ENCODE results near the gene ZER1.
"Not testable (repeated sequence)": the region's sequence is repeated elsewhere in the genome, so short reads cannot be mapped to it uniquely, and the experiment has no call there.

ZER1 gene

GRCh38 chr9:128787659-128788058, 15.9 kb upstream of the ZER1 start:
- no peak for TF ChIP-seq CTCF (conservative IDR thresholded peaks at IDR 0.05; ENCODE audit: low read depth, low read length)
- H3K4me3 ChIP-seq (ENCODE audit: low read length) = peak overlapping the region; percentile 92
- no peak for DNase-seq (ENCODE audit: low read depth)

DNA sequence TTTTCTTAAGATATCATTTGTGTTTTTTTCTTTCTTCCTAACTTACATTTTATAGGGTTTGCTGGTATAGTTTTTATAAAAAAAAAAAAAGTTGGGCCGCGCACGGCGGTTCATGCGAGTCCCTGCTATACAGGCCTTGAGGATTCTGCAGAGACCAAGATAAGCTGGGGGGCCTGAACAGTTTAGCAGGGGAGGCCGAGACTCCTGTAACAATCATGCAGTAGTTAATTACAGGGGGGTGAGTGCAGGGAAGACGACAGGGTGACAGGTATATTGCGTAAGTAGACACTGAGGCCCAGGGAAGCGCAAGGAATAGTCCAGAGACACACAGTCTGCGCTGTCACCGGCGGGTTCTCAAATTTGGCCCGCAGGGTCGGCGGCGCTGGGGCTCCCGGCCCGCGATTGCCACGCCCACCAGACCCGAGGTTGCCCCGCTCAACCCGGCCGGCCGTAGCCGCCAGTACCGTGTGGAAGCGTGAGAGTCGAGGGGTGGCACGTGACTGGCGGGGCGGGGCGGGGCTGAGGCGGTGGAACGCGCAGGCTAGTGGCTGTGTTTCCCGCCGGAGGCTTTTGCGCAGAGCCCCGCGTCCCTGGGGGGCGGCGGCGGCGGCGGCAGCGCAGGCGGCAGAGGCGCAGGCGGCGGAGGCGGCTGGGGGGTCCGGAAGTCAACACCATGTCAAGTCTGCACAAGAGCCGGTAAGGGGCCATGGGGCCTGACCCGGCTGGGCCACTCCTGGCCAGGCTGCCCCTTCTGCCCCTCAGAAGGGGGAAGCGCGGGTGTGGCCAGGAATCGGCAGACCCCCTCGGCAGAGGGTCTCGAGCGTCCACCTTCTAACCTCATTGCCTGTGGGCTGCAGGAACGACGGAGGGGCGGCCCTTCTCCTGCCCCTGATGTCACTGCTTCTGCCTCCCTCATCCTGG, 15.2 kb upstream of the ZER1 start, which contains the start of gene TBC1D13:
Gene TBC1D13 (plus strand): TSS at position 573 of the 921 bp plus-strand sequence. CDS start 101 bp downstream, at position 674.
- no peak for TF ChIP-seq CTCF (conservative IDR thresholded peaks at IDR 0.05; ENCODE audit: low read depth, low read length)
- DNase-seq (ENCODE audit: low read depth) = no peak
- peak within 1 kb of the TSS; percentile 92 for H3K4me3 ChIP-seq (ENCODE audit: low read length)

GRCh38 chr9:128785427-128785826, 13.7 kb upstream of the ZER1 start:
- no peak for TF ChIP-seq CTCF (conservative IDR thresholded peaks at IDR 0.05; ENCODE audit: low read depth, low read length)
- DNase-seq (ENCODE audit: low read depth) = no peak
- no peak overlapping the region for H3K4me3 ChIP-seq (ENCODE audit: low read length)

- DNase-seq (ENCODE audit: low read depth) = no peak
- no peak for TF ChIP-seq CTCF (conservative IDR thresholded peaks at IDR 0.05; ENCODE audit: low read depth, low read length)
- no peak overlapping the region for H3K4me3 ChIP-seq (ENCODE audit: low read length)
Observed at GRCh38 chr9:128782669-128783068, 10.9 kb upstream of the ZER1 start.

DNA sequence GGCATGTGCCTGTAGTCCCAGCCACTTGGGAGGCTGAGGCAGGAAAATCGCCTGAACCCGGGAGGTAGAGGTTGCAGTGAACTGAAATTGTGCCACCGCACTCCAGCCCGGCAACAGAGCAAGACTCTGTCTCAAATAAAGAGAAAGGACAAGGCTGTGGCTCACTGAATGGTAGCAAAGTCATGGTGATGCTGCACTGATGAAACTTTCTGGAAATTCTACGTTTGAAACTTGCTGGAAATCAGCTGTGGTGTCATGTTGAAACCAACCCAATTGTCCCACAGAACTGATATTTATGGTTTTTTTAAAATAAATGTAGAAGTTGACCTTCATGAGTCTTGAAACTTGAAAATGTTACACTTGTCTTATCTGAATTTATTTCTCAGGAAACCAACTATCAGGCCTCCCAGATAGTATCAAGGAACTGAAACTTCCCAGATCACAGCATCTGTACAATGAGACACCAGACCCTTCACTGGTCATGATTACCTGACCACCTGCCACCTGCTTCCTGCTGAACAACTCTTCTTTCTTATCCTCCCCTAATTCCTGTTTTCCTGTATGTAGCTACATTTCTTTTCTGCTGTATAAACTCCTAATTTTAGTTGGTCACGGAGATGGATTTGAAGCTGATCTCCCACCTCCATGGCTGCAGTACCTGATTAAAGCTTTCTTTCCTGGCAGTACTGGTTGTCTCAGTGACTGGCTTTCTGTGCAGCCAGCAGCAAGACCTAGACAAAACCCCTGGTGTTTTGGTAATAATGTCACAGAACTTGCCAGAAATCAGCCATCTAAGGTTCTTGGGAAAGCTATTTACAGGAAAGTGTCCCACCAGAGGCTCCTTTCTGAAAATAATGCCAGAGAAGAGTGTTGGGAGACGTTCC, 9.7 kb upstream of the ZER1 start:
- TF ChIP-seq CTCF (conservative IDR thresholded peaks at IDR 0.05; ENCODE audit: low read depth, low read length) = no peak
- no peak overlapping the region for H3K4me3 ChIP-seq (ENCODE audit: low read length)
- DNase-seq (ENCODE audit: low read depth) = no peak

GRCh38 chr9:128780093-128780492, 8.4 kb upstream of the ZER1 start:
- not testable (repeated sequence) for DNase-seq (ENCODE audit: low read depth); H3K4me3 ChIP-seq (ENCODE audit: low read length)

DNA sequence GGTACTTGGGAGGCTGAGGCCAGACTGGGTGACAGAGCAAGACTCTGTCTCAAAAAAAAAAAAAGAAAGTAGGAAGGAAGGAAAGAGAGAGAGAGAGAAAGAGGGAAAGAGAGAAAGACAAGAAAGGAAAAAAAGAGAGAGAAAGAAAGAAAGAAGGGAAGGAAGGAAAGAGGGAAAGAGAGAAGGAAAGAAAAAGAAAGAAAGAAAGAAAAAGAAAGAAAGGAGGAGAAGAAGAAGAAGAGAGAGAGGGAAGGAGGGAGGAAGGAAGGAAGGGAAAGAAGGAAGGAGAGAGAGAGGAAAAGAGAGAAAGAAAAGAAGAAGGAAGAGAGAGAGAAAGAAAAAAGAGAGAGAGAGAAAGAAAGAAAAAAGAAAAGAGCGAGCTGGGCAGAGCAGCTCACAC, 3.1 kb upstream of the ZER1 start:
- DNase-seq (ENCODE audit: low read depth) = no peak
- H3K4me3 ChIP-seq (ENCODE audit: low read length) = no peak overlapping the region
- no peak for TF ChIP-seq CTCF (conservative IDR thresholded peaks at IDR 0.05; ENCODE audit: low read depth, low read length)

Measured in retinal pigment epithelial cell (primary cell).